NOMO-1 treated with dmso at 0.1 percent for 144 hours (cell line): Measurements from ENCODE around the gene ITPRIP.
A peak's percentile ranks its signal among the peaks of the same experiment; 100 is the strongest.

Source experiments
- DNase-seq: peaks from one replicate; lab custom pipeline; 2025; ENCODE audit not compliant: unreplicated experiment; lab: John Stamatoyannopoulos, UW

The ITPRIP gene

GRCh38 chr10:104342941-104343411, 4.7 kb upstream of the ITPRIP start:
- no peak for DNase-seq

DNA sequence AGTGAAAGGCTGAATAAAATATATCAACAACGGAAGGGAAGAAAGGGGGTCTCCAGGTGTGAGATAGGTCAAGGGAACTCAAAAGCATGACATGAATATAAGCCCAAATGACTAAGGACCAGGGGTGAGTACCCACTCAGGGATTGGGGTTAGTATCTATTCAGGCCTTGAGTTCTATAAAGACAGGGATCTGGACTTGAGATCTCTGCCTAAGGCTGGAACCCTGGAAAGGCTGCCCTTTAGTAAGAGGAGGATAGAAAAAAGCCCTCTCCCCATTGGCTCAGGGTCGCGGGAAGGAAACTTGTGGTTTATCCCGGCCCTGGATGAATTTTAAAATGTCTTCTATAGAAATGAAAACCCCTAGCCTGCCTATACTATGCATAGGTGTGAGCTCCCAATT, 2.4 kb upstream of the ITPRIP start:
- no peak for DNase-seq

GRCh38 chr10:104340111-104340526, 1.9 kb upstream of the ITPRIP start:
- no peak for DNase-seq

GRCh38 chr10:104339469-104340110, 1.3 kb upstream of the ITPRIP start:
- DNase-seq: no peak

GRCh38 chr10:104337521-104337984, 712 bp downstream of the ITPRIP start:
- DNase-seq: peak; percentile 84

GRCh38 chr10:104336821-104337467, 1.3 kb downstream of the ITPRIP start:
- no peak for DNase-seq

- no peak for DNase-seq
Measured at GRCh38 chr10:104334965-104335650, 3.2 kb downstream of the ITPRIP start.

- DNase-seq: no peak
Measured at GRCh38 chr10:104334561-104334960, 3.7 kb downstream of the ITPRIP start.

DNA sequence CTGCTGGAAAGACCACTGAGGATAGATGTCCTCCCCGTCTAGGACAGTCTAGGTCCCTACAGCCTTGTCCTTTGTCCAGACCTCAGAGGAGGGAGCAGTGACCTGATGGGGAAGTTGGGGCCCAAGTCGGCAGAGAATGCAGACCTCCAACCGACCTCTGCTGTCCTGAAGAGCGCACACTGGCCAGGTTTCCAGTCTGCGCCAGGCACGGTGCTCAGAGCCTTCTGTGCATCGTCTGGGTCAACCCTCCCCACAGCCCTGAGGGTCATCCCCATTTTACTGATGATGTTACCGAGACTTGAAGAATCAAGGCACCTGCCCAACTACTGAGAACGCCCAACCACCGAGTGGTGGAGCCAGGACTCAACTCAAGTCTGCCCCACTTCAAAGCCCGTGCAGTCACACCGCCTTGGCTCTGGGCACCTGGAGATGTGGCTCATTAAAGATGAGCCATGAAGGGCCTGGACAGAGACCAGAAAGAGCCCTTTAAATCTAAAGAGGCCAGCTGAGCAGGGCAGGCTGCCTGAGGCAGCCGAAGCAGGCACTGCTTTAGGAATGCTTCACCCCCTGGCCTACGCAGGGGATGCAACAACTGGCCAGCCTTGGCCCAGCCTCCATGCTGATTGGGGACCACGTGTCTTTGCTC, 4.4 kb downstream of the ITPRIP start:
- no peak for DNase-seq

DNA sequence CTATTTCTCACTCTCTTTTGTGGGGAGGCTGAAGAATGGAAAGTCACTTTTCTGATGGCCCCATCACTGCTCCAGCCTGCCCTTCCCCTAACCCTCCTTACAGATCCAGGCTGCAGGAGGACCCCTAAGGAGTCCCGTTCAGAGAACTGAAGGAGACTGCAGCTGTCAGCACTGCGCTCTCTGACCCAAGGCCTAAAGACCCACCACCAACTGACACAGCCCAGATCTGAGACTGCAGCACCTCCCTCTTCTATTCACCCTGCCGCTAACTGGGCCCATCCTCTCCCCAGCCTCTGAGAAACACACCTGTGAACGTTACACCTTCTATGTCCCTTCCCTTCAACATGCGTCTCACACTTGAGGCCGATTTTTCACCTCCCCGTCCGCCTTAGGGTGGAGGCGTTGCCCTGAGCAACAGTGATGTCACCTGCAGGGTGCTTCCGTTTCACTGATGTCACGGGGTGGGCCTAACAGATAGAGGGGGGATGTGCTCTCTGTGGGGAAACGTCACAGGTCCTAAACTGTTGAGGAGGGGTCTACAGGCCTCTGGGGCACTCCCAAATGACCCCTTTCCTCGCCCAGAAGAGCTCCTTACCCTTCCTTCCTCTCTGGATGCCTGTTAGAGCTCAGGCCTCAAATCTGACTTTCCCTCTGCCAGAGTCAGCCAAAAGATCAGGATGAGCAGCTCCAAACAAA, 5.1 kb downstream of the ITPRIP start:
- DNase-seq: no peak

DNA sequence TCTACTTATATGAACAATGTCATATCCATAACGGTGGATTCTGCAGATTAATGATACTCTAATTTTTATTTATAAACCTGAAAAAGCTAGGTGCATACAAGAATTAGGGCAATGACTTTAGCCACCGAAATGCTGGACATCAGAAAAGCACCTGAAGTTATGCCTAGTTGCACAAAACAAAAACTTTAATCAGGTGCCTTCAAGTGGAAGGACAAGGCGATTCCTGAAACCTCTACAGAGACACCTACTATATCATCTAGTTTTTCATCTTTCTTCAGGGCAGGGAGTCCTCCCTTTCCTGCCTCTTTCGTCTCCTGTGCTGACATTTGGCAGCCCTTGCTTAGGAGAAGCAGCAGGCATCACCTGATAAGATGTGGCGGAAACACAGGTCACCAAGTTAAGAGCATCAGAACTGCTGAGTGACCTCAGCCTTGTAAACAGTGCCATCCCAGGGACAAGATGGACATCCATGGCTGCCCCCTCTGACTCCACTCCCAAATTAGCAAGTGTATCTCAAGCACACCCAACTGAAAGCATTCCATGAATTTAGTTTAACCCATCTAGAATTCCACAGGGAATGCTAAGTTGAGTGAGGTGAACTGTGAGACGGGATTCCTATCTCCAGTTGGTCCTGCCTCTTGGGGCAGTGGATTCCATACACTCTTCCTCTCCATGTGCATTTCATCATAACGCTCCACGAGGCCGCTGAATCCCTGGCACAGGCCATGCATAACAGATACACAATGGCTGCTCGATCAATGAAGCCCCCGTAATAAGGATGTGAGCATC, 5.8 kb downstream of the ITPRIP start:
- DNase-seq: no peak

DNA sequence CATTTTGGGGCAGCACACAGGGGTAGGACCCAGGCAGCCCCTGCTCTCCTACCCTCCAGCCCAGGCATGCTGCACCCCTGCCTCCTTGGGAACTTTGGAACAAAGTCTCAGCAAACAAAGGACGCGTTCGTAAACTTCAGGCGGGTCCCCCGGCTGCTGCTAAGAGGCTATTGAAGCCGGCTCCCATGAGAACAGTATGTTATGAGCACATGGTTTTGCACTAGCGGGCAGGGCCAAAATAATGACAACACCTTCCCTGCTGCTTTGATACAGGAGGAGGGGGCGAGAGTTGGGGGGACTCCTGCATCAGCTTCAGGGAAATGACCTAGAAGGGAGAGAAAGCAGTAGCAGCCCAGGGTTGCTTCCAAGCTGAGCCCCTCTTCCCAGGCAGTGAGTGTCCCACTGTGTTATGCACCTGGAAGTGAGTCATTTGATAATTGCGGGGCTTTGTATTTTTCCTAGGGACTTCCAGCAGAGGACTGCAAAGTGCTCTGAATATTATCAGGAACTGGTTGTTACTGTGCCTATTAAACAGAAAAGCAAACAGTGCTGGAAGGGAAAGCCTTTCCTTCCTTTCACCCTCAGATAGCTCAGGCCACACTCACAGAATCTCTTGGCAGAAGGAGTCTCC, 6.9 kb downstream of the ITPRIP start:
- DNase-seq: no peak

GRCh38 chr10:104330168-104331110, 7.8 kb downstream of the ITPRIP start:
- no peak for DNase-seq

- DNase-seq: no peak
Measured at GRCh38 chr10:104329735-104330134, 8.5 kb downstream of the ITPRIP start.

DNA sequence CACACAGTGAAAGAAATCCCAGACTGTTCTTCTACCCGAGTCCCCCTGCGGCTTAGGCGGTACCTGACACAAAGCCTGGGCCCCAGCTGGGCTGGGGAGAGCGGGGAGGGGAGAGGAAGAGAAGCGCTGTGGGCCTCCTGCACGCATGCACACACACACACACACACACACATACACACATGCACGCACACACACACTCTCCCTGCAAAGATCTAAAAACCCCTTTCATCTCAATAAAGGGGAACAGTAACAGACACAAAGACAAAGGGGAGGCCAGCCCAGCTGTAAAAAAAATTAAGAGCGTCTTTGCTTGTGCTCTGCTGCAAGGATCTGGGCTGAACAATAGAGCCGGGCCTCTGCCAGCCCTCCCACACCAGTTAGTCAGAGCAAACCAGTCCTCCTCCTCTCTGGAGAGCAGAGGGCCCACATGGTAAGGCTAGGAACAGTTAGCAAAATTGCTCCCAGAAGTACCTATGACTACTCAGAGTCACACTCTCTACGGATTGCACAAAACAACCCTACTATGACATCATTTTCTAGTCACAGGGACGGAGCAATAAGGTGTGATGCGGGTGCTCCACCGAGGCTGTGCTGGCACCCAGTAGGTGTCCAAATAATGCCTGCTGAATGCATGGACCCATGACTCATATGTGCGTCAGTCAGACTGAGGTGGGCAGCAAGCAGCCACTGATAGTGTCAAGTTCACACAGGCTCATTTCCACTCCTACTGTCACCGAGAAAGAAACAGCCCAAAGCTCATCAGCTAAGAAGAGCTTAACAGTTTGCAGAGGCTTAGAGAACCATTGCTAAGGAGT, 9.2 kb downstream of the ITPRIP start:
- peak; percentile 39 for DNase-seq

GRCh38 chr10:104328646-104328895, 9.7 kb downstream of the ITPRIP start:
- no peak for DNase-seq

- no peak for DNase-seq
Measured at GRCh38 chr10:104327745-104328645, 10.3 kb downstream of the ITPRIP start.
